ACC112 (cell line): ENCODE measurements around the gene PRKAR2A.
A peak's percentile ranks its signal among the peaks of the same experiment; 100 is the strongest.
"Not testable (repeated sequence)": the region's sequence is repeated elsewhere in the genome, so short reads cannot be mapped to it uniquely, and the experiment has no call there.

Experiments
- H2AFZ ChIP-seq: fragments of 200-600 bp; sonication (generic); one replicate; pipeline ENCODE4 v1.6.0; 2017; ENCODE audit warnings: antibody characterized with exemption, low read length; ENCODE audit not compliant: unreplicated experiment
- H3K27ac ChIP-seq: fragments of 200-600 bp; sonication (generic); 2 replicates; pipeline ENCODE4 v1.5.1; 2014; ENCODE audit warnings: low read depth, mild to moderate bottlenecking, antibody characterized with exemption, low read length, moderate library complexity
- H3K27me3 ChIP-seq: fragments of 200-600 bp; sonication (generic); 2 replicates; pipeline ENCODE4 v1.6.1; 2014; ENCODE audit warnings: mild to moderate bottlenecking, antibody characterized with exemption, low read length, moderate library complexity, mixed read lengths; ENCODE audit not compliant: insufficient read depth
- H3K36me3 ChIP-seq: fragments of 200-600 bp; sonication (generic); 2 replicates; pipeline ENCODE4 v1.6.1; 2016; ENCODE audit warnings: mild to moderate bottlenecking, antibody characterized with exemption, low read length, moderate library complexity, mixed read lengths; ENCODE audit not compliant: insufficient read depth
- H3K4me1 ChIP-seq: fragments of 200-600 bp; sonication (generic); one replicate; pipeline ENCODE4 v1.6.1; 2016; ENCODE audit warnings: low read length, mixed read lengths; ENCODE audit not compliant: insufficient read depth, unreplicated experiment, control insufficient read depth
- H3K4me3 ChIP-seq: fragments of 200-600 bp; sonication (generic); 2 replicates; pipeline ENCODE4 v1.5.1; 2014; ENCODE audit warnings: mild to moderate bottlenecking, low read depth, low read length
- H3K79me2 ChIP-seq: fragments of 200-600 bp; sonication (generic); one replicate; pipeline ENCODE4 v1.6.0; 2016; ENCODE audit warnings: low read length; ENCODE audit not compliant: control insufficient read depth, unreplicated experiment, insufficient read depth

The PRKAR2A gene

GRCh38 chr3:48747706-48748105 lies 100.0 kb downstream of the PRKAR2A start:
- H3K27ac ChIP-seq, result no peak overlapping the region
- peaks cover 9% of the 10 kb centered on the region; the same call in 1 of the 2 replicates for H3K36me3 ChIP-seq
- H3K4me1 ChIP-seq, result no peaks in the 10 kb centered on the region
- H3K79me2 ChIP-seq, result no peaks in the 10 kb centered on the region
- H2AFZ ChIP-seq, result no peak overlapping the region
- H3K27me3 ChIP-seq, result no peaks in the 10 kb centered on the region
- no peak overlapping the region for H3K4me3 ChIP-seq

GRCh38 chr3:48747015-48747615 lies 100.6 kb downstream of the PRKAR2A start:
- Histone ChIP-seq H3K27me3 (no peaks in the 10 kb centered on the region), H3K4me3 (no peak overlapping the region), H3K4me1 (no peaks in the 10 kb centered on the region), H3K79me2 (no peaks in the 10 kb centered on the region), H2AFZ (no peak overlapping the region), H3K36me3 (peaks cover 9% of the 10 kb centered on the region; the same call in 1 of the 2 replicates), H3K27ac (no peak overlapping the region)

DNA sequence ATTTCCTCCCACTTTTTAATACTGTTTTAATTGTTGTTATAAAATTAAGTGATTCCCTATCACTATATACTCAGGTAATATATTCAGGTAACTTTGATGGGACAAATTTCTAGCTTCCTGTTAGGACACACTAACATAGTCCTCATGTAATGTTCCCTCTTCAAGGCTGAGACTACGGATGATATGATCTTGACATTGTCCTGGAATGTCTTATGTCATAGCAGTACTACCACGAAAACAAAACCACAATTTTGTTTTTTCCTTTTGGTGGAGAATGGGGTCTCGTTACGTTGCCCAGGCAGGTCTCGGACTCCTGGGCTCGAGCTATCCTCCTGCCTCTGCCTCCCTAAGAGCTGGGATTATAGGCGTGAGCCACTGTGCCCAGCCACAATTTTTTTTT lies 103.9 kb downstream of the PRKAR2A start:
- Histone ChIP-seq H3K27ac (no peak overlapping the region), H3K4me1 (peaks cover 13% of the 10 kb centered on the region), H3K36me3 (peaks cover 6% of the 10 kb centered on the region; the same call in 1 of the 2 replicates), H3K79me2 (no peaks in the 10 kb centered on the region), H3K27me3 (no peaks in the 10 kb centered on the region), H3K4me3 (no peak overlapping the region), H2AFZ (no peak overlapping the region)

- not testable (repeated sequence) for H3K27me3 ChIP-seq, H3K27ac ChIP-seq, H3K4me3 ChIP-seq, H3K79me2 ChIP-seq, H3K36me3 ChIP-seq, H2AFZ ChIP-seq
- peaks cover 13% of the 10 kb centered on the region for H3K4me1 ChIP-seq
These were observed 106.4 kb downstream of the PRKAR2A start for GRCh38 chr3:48741226-48741625.

DNA sequence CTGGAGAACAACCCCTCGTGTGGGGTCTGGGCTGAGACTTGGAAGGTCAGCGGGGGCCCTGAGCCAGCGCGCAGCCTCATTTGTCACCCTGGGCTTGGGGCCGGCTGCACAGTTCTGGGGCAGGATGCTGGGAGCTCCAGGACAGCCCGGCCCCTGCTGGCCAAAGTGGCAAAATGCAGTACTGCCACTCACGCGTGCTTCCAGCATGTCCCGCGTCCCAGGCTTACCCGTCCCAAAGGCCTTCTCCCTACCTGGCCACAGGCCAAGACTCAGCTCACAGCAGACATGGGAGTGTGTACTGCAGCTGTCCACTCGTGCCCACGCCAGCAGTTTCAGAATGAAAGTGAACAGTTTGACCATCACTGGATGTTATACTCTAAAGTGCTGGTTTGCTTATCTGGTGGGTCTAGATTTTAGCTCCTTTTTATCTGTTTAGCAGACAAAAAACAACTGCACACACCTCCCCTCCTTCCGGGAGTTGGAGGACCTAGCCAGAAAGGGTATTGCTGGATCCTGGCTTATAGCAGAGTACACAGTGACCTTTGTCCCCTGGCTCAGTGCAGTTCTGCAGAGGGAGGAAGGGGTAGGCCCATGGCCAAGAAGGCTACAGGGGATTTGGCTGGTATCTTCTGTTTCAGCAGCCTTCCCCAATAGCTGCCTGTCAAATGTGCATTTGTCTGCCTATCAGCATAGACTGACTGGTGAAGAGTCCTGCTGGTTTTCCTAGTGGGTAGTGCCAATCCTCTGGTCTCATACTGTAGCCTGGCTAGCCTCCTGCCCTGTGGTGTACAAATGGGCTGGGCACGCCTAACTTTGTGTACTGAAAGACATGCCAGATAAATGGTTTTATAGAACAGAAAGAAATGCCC lies 107.5 kb downstream of the PRKAR2A start:
- no peaks in the 10 kb centered on the region for H3K36me3 ChIP-seq
- H3K27me3 ChIP-seq, result no peaks in the 10 kb centered on the region
- H3K4me3 ChIP-seq, result peak overlapping the region; percentile 56; the same call in 1 of the 2 replicates
- no peaks in the 10 kb centered on the region for H3K79me2 ChIP-seq
- H2AFZ ChIP-seq, result peak overlapping the region; percentile 81
- peak overlapping the region; percentile 2; the same call in 1 of the 2 replicates for H3K27ac ChIP-seq
- peaks cover 13% of the 10 kb centered on the region for H3K4me1 ChIP-seq

GRCh38 chr3:48739617-48739954 lies 108.1 kb downstream of the PRKAR2A start:
- Histone ChIP-seq H2AFZ (peak overlapping the region; percentile 7), H3K4me1 (peaks cover 13% of the 10 kb centered on the region), H3K79me2 (no peaks in the 10 kb centered on the region), H3K4me3 (no peak overlapping the region), H3K27ac (no peak overlapping the region), H3K27me3 (no peaks in the 10 kb centered on the region), H3K36me3 (no peaks in the 10 kb centered on the region)

DNA sequence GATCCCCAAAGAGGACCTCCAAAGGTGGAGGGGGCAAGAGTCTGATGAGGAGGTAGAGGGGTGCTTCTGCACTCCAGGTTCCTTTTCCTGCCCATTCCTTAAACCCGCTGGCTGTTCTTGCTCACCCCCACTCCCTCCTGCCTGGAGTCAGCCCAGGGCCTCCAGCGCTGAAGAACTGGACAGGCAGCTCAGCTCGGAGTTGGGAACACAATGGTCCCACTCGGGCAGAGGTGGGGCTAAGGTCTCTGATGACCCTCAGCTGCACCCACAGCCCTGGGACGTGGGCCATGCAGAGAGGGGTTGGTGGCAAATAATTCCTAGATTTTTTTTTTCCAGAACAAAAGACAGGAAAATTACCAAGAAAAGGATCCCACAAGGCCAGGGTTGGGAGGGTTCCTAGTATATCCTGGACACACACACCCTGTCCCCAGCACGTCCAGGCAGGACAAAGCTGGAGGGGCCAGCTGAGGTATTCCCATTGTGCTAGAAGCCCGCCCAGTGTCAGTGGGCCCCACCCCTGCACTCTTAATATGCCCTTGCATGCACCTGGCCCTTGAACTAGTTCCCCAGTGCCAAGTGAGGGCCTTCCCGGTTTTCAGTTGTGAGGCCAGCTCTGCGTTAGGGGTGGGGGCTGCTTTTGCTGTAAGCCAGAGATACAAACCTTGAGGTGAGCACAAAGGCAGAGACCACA lies 108.6 kb downstream of the PRKAR2A start:
- H3K27me3 ChIP-seq, result no peaks in the 10 kb centered on the region
- H2AFZ ChIP-seq, result peak overlapping the region; percentile 7
- H3K36me3 ChIP-seq, result no peaks in the 10 kb centered on the region
- H3K27ac ChIP-seq, result no peak overlapping the region
- H3K4me1 ChIP-seq, result peaks cover 13% of the 10 kb centered on the region
- H3K4me3 ChIP-seq, result no peak overlapping the region
- H3K79me2 ChIP-seq, result no peaks in the 10 kb centered on the region

GRCh38 chr3:48738144-48738536 lies 109.5 kb downstream of the PRKAR2A start:
- no peaks in the 10 kb centered on the region for H3K27me3 ChIP-seq
- no peaks in the 10 kb centered on the region for H3K79me2 ChIP-seq
- no peak overlapping the region for H3K4me3 ChIP-seq
- no peaks in the 10 kb centered on the region for H3K36me3 ChIP-seq
- H3K4me1 ChIP-seq, result peaks cover 13% of the 10 kb centered on the region
- H3K27ac ChIP-seq, result no peak overlapping the region
- no peak overlapping the region for H2AFZ ChIP-seq

DNA sequence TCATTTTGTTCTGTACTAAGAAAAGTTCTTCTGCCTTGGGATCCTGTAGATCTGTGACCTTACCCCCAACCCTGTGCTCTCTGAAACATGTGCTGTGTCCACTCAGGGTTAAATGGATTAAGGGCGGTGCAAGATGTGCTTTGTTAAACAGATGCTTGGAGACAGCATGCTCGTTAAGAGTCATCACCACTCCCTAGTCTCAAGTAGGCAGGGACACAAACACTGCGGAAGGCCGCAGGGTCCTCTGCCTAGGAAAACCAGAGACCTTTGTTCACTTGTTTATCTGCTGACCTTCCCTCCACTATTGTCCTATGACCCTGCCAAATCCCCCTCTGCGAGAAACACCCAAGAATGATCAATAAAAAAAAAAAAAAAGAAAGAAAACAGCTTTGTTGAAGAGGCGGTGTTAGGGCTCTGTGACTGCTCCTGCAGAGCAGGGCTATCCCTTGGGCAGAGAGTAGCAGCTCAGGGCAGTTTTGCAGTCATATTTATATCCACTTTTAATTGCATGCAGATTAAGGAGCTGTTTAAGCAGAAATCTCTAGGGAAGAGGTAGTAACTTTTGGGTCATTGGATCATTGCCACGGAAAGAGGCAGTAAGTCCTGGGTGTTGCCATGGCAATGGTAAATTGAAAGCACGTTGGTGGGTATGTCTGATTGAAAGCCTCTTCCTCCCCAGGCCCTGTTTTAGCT lies 112.5 kb downstream of the PRKAR2A start:
- not testable (repeated sequence) for H3K27ac ChIP-seq, H2AFZ ChIP-seq, H3K79me2 ChIP-seq, H3K36me3 ChIP-seq, H3K27me3 ChIP-seq, H3K4me1 ChIP-seq, H3K4me3 ChIP-seq

DNA sequence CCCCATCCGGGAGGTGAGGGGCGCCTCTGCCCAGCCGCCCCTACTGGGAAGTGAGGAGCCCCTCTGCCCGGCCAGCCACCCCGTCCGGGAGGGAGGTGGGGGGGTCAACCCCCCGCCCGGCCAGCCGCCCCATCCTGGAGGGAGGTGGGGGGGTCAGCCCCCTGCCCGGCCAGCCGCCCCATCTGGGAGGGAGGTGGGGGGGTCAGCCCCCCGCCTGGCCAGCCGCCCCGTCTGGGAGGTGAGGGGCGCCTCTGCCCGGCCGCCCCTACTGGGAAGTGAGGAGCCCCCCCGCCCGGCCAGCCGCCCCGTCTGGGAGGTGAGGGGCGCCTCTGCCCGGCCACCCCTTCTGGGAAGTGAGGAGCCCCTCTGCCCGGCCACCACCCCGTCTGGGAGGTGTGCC lies 113.1 kb downstream of the PRKAR2A start:
- not testable (repeated sequence) for H3K79me2 ChIP-seq

More for the DNA sequence above, 113.1 kb downstream of the PRKAR2A start:
- H3K4me3 ChIP-seq, H3K27me3 ChIP-seq, H2AFZ ChIP-seq, H3K36me3 ChIP-seq, H3K4me1 ChIP-seq, H3K27ac ChIP-seq: not testable (repeated sequence)
